GM11168 (cell line): ENCODE measurements around the gene SORT1.

ENCODE experiments used
- in situ Hi-C: fragments of 300-500 bp; cut with MboI; formaldehyde crosslinking; loops from one replicate; pipeline ENCODE4 v1.12.0; 2022; ENCODE audit warnings: low sequenced_read_pairs; ENCODE audit not compliant: unreplicated experiment

SORT1 gene

DNA sequence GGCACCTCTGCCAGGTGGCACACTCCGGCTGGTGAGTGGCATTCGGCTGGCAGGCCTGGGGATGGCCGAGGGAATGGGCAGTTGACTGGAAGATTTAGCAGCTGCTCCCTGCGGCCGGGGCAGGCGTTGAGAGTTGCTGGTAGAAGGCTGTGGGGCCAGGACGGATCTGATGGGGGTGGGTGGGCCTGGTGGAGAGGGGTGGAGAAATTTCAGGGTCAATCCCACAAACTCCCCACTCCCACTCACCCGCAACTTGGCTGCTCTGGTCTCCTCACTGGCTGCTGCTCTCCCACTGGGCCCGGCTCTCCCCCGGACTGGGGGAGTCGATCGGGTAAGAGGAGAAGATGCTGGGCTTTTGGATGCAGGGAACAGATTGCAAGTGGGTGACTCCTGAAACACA is 116.9 kb downstream of the SORT1 start:
- in situ Hi-C loops = loop anchor here (5.0 kb wide), 1 partner anchor 116 kb away; the partner anchor contains the start of gene SORT1

DNA sequence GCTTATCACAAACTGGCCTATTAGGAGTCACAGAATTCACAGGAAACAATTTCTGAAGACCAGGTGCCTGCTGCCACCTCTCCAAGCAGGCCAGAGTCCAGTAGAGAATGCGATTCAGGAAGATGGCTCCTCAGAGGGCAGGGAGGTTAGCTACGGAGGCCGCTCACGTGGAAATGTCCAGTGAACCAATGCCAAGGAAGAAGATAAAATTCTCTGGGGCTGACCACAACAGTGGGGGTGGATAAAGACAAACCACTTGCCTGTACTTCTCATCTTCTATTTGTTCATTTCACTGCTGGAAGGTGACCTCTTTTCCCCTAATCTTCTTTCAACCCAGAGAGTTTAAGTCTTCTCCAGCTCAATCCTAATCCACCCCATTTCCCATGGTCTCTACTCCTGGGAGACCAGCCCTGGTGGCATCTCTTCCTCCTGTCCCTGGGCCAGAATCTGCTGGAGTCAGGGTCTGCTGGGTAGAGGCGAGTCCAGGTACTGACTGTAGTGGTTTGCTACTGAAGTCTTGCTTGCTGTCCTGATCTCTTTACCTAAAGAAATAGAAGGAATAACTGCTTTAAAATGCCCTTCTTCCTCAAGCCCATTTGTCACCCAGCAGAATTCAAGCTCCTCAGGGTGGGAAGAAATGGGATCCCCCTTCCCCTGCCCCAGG is 118.0 kb downstream of the SORT1 start:
- in situ Hi-C loops = loop anchor here (5.0 kb wide), 1 partner anchor 118 kb away; the partner anchor contains the start of gene SORT1

DNA sequence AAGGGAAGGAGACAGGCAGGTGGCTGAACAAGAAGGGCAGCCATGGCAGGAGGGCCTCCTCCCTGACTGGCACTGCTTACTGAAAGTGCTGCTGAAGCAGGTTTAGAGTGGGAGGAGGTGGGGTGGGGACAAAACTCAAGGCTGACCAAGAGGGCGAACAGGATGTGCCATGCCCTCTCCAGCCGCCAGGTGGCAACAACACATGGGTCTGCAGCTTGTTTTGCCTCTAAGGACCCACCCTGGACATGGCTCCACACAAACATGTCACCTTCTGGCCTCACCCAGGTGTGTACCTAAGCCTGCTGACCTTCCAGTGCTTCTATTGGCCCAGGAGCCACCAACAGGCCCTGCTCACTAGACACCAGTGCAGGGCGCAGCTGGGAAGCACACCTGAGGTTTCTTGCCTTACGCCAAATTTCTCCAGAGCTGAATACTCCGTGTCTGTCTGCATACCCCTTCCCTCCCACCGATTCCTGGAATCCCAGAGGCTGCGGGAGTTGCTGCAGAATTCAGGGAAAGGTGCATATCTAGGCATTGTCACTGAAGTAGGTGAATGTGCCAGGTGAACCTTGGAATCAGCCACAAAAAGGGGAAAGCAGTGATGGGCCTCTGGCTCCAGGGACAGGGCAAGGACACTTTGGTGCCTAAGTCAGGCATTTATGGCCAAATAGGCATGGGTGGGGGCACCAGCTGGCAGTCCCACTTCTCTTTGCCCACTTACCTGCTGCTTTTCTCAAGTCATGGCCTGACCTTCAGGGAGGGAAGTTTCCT is 120.1 kb downstream of the SORT1 start:
- in situ Hi-C loops = no loop called here

DNA sequence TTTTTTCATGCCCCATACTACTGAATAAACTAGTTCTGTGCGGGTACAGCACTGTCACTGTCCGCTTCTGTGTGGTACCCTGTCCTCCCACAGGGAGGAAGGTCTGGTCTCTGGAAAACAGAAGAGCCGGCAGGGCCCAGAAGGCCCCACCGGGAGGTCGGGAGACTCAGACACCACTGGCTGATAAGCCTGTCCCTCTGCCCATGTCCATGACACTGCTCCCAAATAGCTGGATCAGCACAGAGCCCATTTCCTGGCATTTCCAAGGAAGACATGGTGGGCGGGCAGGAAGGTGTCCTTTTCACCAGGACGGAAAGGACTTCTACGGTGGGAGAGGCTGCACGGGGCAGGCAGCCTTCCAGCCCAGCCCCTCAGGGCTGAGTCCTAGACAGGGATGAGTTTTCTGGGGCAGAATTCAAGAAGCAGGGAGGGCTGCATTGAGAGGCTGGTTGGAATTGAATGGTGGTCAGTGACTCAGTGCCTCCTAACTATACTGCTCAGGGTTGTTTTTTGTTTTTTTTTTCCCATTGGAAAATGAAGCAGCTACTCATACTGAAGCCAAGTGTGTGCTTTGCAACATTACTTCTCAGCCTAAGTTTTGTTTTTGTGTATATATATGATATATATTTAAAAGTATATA is 121.9 kb downstream of the SORT1 start:
- in situ Hi-C loops = no loop called here

DNA sequence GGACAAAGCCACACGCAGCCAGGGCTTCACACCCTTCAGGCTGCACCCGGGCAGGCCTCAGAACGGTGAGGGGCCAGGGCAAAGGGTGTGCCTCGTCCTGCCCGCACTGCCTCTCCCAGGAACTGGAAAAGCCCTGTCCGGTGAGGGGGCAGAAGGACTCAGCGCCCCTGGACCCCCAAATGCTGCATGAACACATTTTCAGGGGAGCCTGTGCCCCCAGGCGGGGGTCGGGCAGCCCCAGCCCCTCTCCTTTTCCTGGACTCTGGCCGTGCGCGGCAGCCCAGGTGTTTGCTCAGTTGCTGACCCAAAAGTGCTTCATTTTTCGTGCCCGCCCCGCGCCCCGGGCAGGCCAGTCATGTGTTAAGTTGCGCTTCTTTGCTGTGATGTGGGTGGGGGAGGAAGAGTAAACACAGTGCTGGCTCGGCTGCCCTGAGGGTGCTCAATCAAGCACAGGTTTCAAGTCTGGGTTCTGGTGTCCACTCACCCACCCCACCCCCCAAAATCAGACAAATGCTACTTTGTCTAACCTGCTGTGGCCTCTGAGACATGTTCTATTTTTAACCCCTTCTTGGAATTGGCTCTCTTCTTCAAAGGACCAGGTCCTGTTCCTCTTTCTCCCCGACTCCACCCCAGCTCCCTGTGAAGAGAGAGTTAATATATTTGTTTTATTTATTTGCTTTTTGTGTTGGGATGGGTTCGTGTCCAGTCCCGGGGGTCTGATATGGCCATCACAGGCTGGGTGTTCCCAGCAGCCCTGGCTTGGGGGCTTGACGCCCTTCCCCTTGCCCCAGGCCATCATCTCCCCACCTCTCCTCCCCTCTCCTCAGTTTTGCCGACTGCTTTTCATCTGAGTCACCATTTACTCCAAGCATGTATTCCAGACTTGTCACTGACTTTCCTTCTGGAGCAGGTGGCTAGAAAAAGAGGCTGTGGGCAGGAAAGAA is 122.9 kb downstream of the SORT1 start:
- in situ Hi-C loops = no loop called here

DNA sequence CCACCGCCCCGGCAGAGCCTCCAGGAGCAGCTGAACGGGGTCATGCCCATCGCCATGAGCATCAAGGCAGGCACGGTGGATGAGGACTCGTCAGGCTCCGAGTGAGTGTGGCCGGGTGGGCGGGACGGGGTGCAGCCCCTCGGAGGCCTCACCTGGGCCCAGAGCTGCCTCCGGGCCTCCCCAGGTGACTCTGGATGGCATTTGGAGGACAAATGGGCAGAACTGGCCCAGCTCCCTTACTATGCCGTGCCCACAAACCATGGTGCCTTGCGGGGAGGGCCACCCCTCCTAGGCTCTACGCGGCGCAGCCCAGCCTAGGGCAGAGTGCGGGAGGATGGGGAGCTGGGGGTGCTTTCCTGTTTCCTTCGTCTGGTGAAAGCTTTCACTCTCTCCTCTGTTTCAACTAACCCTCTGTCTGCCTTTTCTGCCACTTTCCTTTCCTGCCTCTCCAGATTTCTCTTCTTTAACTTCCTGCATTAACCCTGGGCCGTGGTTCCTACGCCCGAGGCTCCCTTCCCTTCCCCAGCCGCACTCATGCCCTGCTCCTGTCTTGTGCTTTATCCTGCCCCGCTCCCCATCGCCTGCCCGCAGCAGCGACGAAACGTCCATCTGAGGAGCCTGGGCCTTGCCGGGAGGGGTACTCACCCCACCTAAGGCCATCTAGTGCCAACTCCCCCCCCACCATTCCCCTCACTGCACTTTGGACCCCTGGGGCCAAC is 124.0 kb downstream of the SORT1 start:
- in situ Hi-C loops = no loop called here

DNA sequence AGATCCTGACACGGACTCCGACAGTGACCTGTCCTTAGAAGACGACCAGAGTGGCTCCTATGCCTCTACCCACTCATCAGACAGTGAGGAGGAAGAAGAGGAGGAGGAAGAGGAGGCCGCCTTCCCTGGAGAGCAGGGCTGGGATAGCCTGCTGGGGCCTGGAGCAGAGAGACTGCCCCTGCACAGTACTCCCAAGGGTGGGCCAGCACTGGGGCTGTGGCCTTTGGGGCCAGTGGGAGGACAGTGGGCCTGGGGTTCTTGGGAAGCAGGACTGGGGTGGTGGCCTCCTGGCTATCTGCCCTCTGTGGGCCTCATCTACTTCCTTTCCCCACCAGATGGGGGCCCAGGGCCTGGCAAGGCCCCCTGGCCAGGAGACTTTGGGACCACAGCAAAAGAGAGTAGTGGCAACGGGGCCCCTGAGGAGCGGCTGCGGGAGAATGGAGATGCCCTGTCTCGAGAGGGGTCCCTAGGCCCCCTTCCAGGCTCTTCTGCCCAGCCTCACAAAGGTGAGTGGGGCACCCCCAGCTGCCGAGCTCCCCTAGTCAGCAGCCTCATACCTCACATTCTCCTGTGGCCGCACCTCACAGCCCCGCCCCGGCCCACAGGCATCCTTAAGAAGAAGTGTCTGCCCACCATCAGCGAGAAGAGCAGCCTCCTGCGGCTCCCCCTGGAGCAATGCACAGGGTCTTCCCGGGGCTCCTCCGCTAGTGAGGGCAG is 124.7 kb downstream of the SORT1 start:
- in situ Hi-C loops = no loop called here

DNA sequence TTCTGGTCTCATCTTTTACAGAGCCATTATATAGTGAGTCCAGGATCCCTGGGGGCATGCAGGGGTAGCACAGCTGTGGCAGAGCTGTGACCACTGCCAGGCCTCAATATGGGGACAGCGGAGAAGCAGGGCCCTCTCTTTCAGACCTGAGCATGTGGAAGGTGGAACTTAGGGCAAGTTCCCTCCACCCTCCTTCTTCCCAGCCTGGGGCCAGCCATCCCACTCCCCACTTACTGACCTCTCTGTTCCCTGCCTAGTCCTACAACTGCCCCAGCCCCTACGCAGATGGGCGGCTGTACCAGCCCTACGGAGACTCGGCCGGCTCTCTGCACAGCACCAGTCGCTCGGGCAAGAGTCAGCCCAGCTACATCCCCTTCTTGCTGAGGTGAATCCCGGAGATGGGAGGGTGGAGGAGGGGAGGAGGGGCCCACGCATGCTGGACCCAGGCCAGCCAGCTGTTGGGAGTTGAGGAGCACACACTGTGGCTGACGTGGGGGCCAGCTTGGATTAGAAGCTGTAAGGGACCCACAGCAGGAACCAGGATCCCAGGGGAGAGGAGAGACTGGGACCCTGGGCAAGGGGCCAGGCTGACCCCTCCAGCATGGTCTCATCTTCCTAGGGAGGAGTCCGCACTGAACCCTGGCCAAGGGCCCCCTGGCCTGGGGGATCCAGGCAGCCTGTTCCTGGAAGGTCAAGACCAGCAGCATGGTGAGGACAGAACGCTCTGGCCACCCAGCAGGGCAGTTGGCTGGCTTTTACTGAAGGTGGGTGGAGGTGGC is 125.5 kb downstream of the SORT1 start:
- in situ Hi-C loops = no loop called here

DNA sequence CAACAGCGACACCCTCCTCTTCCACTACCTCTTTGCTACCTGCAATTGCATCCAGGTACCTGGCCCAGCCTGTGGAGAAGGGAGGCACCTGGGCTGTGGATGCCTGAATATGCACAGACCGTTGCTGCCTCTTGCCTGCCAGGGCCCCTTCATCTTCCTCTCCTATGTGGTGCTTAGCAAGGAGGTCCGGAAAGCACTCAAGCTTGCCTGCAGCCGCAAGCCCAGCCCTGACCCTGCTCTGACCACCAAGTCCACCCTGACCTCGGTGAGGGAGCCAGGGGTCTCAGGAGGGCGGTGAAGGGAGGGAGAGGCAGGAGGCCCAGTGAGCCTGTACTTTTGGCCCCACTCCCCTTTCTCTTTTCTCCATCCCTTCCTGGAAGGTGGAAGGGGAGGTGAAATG is 126.3 kb downstream of the SORT1 start:
- in situ Hi-C loops = no loop called here

DNA sequence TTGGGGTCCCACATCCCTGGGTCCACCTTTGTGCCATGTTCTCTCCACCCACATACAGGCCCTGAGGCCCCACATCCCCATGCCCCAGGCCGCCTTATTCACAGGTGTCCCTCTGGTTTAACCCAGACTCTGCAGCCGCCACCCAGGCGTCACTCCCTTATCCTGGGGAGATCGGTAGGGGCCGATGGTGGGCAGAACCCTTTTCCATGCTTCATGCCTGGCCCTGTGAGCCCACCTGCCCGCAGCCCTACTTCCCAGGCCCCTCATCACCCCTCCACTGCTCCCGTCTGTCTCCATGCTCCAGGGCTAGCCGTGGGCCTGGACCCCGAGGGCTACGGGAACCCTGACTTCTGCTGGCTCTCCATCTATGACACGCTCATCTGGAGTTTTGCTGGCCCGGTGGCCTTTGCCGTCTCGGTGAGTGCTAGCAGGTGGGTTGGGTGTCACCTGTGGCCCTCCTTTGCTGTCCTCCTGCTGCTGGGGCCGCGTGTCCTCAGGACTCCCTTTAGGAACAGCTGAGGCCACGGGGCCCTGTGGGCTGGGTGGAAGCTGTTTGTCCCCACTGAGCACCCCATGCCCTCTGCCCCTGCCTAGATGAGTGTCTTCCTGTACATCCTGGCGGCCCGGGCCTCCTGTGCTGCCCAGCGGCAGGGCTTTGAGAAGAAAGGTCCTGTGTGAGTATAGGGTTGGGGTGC is 126.9 kb downstream of the SORT1 start:
- in situ Hi-C loops = no loop called here

DNA sequence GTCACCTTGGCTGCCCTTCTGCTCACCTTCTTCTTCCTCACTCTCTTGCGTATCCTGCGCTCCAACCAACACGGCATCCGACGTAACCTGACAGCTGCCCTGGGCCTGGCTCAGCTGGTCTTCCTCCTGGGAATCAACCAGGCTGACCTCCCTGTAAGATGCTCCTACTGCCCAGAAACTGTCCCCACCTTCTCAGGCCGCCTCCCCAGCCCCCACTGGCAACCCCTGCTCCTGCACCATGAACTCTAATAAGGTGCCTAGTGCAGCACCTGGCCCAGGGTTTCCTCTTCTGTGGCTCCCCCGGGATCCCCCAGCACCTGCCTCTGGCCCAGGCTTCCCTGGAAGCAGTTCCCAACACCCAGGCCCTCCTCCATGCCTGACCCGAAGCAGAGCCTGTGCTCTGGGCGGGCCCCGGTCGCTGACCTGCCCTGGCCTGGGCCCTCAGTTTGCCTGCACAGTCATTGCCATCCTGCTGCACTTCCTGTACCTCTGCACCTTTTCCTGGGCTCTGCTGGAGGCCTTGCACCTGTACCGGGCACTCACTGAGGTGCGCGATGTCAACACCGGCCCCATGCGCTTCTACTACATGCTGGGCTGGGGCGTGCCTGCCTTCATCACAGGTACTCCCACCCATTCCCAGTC is 127.6 kb downstream of the SORT1 start:
- in situ Hi-C loops = no loop called here

DNA sequence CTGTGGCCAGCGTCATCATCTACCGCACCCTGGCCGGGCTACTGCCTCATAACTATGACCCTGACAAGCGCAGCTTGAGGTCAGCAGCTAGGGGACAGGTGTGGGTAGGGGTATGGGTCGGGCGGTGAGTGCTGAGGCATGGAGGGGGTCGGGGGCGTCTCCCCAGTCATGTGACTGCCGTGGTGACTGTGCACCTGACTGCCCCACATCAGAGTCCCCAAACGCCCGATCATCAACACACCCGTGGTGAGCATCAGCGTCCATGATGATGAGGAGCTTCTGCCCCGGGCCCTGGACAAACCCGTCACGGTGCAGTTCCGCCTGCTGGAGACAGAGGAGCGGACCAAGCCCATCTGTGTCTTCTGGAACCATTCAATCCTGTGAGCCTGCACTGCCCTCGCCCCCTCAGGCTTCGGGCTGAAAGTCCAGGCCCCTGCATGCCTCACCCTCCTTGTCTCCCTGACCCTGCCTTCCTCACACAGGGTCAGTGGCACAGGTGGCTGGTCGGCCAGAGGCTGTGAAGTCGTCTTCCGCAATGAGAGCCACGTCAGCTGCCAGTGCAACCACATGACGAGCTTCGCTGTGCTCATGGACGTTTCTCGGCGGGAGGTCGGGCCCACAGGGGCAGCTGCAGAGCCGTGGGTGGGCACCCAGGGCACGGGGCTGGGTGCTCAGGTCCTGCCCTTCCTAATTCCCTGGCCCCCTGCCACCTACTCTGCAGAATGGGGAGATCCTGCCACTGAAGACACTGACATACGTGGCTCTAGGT is 128.3 kb downstream of the SORT1 start:
- in situ Hi-C loops = no loop called here

DNA sequence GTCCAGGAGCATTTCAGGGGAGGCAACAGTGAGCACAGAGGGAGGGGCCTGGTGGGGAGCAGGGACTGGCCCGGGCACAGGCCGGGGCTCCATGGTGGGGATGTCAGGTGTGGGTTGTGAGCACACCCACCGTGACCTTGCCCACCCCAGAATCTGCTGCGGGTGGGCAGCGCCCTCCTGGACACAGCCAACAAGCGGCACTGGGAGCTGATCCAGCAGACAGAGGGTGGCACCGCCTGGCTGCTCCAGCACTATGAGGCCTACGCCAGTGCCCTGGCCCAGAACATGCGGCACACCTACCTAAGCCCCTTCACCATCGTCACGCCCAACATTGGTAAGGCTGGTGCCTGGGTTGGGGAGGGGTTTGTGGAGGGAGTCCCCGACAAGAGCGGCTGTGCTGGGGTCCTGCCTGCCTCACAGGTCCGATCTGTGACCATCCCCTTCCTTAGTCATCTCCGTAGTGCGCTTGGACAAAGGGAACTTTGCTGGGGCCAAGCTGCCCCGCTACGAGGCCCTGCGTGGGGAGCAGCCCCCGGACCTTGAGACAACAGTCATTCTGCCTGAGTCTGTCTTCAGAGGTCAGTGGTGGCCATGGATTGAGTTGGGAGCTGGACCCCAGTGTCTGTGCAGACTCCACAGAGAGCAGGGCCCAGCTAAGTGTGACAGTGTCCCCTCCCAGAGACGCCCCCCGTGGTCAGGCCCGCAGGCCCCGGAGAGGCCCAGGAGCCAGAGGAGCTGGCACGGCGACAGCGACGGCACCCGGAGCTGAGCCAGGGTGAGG is 129.1 kb downstream of the SORT1 start:
- in situ Hi-C loops = no loop called here

DNA sequence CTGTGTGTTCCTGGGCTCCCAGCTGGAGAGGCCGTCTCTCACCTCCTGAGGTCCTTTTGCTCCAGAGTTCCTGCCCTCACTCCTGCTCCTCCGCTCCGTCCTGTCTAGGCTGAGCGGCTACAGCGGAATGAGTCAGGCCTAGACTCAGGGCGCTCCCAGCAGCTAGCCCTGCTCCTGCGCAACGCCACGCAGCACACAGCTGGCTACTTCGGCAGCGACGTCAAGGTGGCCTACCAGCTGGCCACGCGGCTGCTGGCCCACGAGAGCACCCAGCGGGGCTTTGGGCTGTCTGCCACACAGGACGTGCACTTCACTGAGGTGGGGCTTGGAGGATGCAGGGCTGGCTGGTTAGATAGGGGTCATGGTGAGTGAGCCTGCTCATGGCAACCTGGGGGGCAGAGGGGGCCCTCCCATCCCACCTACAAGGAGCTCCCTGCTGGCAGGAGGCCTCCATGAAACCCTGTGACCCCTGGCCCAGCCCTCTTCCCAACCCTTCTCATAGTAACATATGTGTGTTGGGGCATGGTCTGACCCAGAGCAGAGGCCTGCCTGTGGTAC is 129.9 kb downstream of the SORT1 start:
- in situ Hi-C loops = no loop called here

DNA sequence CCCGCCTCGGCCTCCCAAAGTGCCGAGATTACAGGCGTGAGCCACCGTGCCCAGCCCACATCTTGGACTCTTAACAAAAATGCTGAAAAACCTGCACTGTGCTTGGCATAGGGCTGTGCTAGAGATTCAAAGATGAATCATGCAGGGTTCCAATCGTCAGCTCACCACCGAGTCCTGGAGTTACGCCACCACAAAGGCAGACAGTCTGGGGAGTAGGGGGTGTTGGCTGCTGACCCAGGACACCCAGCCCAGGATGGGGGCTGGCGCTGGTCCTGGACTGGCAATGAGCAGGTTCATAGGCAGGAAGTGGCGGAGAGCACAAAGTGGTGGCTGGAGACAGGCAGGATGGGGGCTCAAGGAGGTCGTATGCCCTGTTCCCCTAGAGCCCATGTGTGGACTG is 130.8 kb downstream of the SORT1 start:
- in situ Hi-C loops = no loop called here
